GM18499 (cell line): ENCODE data around the gene MYCL.

Experiments used
- ATAC-seq: cut with Tn5 transposase; IDR thresholded peaks from one replicate; pipeline ENCODE4 v1.9.1; 2021; ENCODE audit warnings: moderate number of reproducible peaks; ENCODE audit not compliant: insufficient read depth, unreplicated experiment

MYCL gene

GRCh38 chr1:39901714-39902459 lies at the start of gene MYCL:
Gene MYCL, minus strand, starts transcription at chr1:39901917. Its CDS starts 483 bp downstream, at chr1:39901434.
- ATAC-seq: no peak

GRCh38 chr1:39949891-39950290 lies 48.2 kb upstream of the MYCL start:
- no peak for ATAC-seq

- ATAC-seq: no peak
These were observed 45.5 kb upstream of the MYCL start for GRCh38 chr1:39947260-39947659.

GRCh38 chr1:39946216-39946615 lies 44.5 kb upstream of the MYCL start:
- no peak for ATAC-seq

- ATAC-seq: no peak
These were observed 42.8 kb upstream of the MYCL start for GRCh38 chr1:39944410-39945112.

GRCh38 chr1:39943471-39944290 lies 42.0 kb upstream of the MYCL start:
- no peak for ATAC-seq

- ATAC-seq: no peak
These were observed 39.5 kb upstream of the MYCL start for GRCh38 chr1:39940980-39941871.

GRCh38 chr1:39940253-39940652 lies 38.5 kb upstream of the MYCL start:
- ATAC-seq: no peak

GRCh38 chr1:39938856-39939255 lies 37.1 kb upstream of the MYCL start:
- ATAC-seq: no peak

- ATAC-seq: no peak
These were observed 35.2 kb upstream of the MYCL start for GRCh38 chr1:39936724-39937491.

- ATAC-seq: no peak
These were observed 32.5 kb upstream of the MYCL start for GRCh38 chr1:39933956-39934941.

GRCh38 chr1:39928809-39929587 lies 27.3 kb upstream of the MYCL start:
- no peak for ATAC-seq

- ATAC-seq: no peak
These were observed 25.8 kb upstream of the MYCL start for GRCh38 chr1:39927538-39927937.

GRCh38 chr1:39926820-39927219 lies 25.1 kb upstream of the MYCL start:
- ATAC-seq: no peak

GRCh38 chr1:39926343-39926793 lies 24.7 kb upstream of the MYCL start:
- no peak for ATAC-seq

- no peak for ATAC-seq
These were observed 24.1 kb upstream of the MYCL start for GRCh38 chr1:39925721-39926342.

- no peak for ATAC-seq
These were observed 20.6 kb upstream of the MYCL start for GRCh38 chr1:39922251-39922688.
